ENCODE results near the gene EEF1AKMT1.

GRCh38 chr13:20812890-20813289 is 39.1 kb upstream of the EEF1AKMT1 start:
- TF ChIP-seq POLR2A (IDR thresholded peaks at IDR 0.05; ENCODE audit: low read depth, low read length) (no peak), POLR2AphosphoS5 (IDR thresholded peaks at IDR 0.05; ENCODE audit: low read depth, low read length) (no peak), SPI1 (IDR thresholded peaks at IDR 0.05; ENCODE audit: low read depth, low read length) (no peak)

Measured in GM12891 (cell line).